Islet precursor cell (in vitro differentiated cells): ENCODE data around the gene MAPKAP1.

ENCODE experiments used
- DNase-seq: peaks from one replicate; pipeline ENCODE4 v3.0.0-alpha.2; 2018

MAPKAP1 gene

GRCh38 chr9:125477089-125477544 is 229.9 kb downstream of the MAPKAP1 start:
- DNase-seq = no peak

DNA sequence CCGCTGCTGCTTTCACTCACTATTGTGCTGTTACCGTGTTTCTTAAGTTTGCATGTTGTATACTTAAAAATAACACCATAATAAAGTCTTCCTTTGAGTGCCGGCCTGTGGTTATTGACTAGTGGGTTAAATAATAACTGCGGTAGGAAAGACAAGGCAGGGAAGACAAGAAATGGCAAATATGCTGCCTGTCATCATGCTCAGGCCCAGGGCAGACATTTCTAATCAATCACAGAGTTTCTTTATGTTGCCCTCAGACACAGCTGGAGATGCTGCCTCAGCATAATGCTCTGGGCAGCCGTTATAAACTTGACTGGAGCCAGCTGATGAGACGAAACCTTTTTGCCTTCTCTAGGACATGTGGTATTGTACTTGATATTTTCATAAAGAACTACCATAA is 230.4 kb downstream of the MAPKAP1 start:
- DNase-seq = no peak

- DNase-seq = no peak
Observed at GRCh38 chr9:125475385-125475784, 231.6 kb downstream of the MAPKAP1 start.

GRCh38 chr9:125472926-125473701 is 233.9 kb downstream of the MAPKAP1 start:
- peak; percentile 95 for DNase-seq

DNA sequence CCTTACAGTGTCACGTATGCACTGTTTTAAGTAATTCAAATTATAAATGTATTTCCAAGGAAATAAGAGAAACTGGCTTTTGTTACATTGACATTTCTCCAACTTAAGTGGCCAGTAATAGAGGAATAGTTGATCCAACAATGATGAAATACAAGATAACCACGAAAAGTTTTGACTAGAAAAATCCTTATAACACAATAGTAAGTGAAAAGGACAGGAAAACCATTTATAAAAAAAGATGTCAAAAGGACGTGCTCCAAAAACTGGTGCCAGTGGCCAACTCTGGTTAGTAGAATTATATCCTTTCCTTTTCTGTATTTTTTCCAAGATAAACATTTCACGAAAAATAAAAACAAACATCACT is 234.5 kb downstream of the MAPKAP1 start:
- no peak for DNase-seq

DNA sequence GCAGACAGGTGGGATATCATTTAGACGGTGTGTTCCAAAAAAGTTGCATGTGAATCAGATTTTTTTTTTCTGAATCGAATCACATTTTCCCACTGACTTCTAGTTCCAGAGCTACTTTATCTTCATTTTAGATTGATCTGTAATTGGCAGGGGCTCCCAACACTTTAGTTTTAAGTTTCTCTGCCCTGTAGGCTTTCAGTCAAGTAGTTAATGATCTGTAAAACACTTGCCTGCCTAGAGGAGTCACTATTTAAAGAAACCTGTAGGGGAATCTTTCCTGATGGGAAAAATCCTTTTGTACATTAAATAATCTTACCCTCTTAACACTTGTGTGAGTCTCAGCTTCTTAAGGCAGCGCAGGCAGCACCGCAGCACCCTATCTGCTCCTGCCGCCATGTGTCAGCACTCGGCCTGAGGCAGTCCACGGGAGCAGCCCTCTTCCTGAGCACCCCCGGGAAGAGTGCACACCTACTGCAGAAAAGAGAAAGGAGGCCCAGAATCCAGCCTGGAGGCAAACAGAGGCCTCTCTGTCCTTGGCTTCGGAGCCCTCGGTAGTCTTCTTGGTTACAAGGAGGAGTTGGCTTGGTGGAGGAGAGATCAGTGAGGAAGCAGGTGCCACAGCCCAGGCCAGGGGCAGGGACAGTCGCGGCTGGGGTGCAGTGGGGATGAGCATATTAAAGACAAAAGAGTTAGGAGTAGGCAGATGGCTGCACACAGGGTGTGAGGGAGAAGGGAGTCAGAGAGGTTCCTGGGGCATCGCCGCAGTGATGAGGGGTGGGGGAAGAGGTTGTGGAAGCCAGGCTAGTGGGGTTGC is 236.0 kb downstream of the MAPKAP1 start:
- no peak for DNase-seq

DNA sequence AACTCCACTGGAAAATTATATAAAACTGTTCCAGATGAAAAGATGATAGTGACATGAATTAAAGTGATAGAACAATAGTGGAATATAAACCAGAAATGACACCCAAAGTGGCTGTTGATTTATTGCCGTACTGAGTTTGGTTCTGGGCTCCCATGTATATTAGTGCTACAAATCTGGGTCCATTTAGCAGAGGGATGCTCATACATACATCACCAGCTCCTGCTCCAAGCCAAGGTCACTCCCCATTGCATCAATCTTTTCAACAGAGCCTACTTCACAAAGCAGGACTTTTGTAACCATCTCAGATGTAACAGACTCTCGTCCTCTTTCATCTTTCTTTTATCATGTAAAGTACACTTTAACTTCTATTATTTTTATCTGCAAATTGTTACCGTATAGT is 236.8 kb downstream of the MAPKAP1 start:
- DNase-seq = no peak

GRCh38 chr9:125468646-125469045 is 238.4 kb downstream of the MAPKAP1 start:
- DNase-seq = no peak

GRCh38 chr9:125467116-125467740 is 239.8 kb downstream of the MAPKAP1 start:
- no peak for DNase-seq

DNA sequence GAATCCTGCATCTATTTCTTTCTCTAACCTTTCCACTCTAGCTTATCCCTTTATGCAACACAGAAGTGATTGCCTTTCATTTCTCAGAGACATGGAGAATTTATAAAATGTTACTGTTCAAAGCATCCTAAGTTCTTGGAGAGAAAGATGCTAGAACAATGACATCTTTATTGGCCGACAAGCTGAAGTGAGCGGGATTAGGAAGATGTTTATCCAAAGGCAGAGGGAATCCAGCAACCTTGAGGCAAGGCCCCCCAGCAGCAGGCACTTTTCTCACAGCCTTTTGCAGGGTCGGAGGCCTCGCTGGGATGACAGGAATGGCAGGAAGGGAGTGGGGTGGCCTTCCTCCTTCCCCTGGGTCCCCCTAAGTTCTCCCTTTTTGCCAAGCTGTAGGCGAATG is 240.6 kb downstream of the MAPKAP1 start:
- DNase-seq = no peak

- no peak for DNase-seq
Observed at GRCh38 chr9:125464591-125465385, 242.2 kb downstream of the MAPKAP1 start.

DNA sequence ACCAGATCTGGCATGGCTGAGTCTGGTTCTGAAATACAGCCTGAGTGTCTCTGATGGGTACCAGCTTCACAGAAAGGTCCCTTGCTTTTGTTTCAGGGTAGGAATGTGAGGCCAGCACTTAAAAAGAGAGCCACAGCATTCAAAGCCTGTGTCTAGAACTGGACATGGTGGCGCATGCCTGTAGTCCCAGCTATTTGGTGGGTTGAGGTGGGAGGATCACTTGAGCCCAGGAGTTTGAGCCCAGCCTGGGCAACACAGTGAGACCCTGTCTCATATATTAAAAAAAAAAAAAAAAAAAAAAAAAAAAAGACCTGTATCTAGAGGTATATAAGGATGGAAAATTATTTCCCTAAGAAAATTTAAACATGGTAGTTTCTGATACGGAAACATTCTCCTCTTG is 243.1 kb downstream of the MAPKAP1 start:
- no peak for DNase-seq

GRCh38 chr9:125462861-125463291 is 244.1 kb downstream of the MAPKAP1 start:
- DNase-seq = no peak

- DNase-seq = no peak
Observed at GRCh38 chr9:125461636-125462190, 245.3 kb downstream of the MAPKAP1 start.

DNA sequence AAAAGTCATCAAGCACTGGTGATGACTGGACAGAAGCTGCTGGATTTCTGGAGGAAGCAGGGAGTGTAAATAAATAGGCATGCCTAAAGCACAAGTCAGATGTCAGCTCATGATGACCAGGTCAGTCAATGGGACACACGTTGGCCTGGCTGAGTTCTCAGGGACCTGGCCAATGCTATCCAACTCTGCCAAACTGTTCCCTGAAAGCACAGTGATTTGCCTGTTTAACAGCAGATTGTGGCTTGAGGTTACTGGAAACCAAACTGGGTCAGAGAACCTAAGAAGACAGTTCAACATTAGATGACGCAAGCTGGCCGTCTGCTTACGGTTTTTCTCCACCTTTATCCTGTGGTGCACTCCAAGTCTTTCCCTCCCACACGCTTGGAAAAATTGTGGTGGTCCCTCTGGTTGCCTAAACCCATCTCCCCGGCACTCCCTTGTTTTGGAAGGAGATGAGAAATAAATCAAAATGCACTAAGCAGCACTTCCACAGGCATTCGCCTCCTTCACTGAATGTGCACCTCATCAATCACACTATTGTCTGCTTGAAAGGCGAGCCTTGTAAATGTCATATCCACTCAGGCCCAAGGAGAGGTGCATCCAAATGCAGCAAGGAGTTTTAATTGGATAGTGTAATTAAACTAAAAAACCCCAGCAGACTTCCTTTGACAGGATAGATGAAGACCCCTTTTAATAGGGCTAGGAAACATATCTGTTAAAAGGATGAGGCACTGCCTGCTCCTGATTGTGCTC is 245.9 kb downstream of the MAPKAP1 start:
- no peak for DNase-seq

DNA sequence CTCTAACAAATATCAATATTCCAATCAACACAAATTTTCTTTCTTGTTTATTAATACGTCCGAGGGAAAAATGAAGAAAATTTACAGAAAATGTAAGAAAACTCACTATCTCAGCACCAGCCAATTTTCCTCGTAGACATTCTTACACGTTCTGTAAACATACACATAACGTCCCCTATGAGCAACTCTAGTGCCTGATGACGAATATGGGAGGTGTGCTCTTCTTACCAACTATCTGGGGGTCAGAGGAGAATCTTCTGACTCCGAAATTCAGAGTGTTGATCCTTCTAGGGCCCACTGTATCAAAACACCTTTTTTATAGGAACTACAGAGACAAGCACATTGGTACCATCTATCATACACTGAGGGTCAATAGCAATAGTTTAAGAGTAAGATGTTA is 246.7 kb downstream of the MAPKAP1 start:
- no peak for DNase-seq

DNA sequence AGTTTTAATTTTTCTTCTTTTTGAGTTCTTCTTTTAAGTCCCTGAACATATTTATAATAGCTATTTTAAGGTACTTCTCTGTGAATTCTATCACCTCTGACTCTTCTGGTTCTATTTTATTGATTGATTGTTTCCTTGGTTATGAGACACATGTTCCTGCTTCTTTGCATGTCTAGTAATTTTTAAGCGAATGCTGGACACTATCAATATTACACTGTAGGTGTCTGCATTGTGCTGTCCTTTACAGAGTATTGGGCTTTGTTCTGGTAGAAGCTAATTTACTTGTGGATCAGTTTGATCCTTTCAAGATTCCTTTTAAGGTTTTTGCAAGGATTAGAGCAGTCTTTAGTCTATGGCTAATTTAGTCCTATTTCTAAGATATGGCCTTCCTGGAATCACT is 249.7 kb downstream of the MAPKAP1 start:
- no peak for DNase-seq

GRCh38 chr9:125455876-125456275 is 251.1 kb downstream of the MAPKAP1 start:
- DNase-seq = no peak

DNA sequence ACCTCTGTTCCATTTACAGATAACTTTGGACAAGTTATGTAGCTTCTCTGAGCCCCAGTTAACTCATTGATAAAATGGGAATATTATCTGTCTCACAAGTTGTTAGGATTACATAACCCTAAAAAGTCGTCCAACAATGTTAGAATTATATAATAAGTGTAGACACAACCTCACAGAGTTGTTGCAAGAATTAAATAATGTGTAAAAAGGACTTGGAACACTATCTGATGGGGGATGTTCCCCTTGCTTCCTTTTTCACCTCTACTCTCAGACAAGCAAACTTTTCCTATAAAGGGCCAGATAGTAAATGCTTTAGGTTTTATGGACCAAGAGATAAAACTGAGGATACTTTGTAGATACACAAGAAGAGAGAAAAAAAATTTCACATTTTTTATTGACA is 251.9 kb downstream of the MAPKAP1 start:
- DNase-seq = no peak

- peak; percentile 40 for DNase-seq
Observed at GRCh38 chr9:125447202-125447802, 259.7 kb downstream of the MAPKAP1 start.

DNA sequence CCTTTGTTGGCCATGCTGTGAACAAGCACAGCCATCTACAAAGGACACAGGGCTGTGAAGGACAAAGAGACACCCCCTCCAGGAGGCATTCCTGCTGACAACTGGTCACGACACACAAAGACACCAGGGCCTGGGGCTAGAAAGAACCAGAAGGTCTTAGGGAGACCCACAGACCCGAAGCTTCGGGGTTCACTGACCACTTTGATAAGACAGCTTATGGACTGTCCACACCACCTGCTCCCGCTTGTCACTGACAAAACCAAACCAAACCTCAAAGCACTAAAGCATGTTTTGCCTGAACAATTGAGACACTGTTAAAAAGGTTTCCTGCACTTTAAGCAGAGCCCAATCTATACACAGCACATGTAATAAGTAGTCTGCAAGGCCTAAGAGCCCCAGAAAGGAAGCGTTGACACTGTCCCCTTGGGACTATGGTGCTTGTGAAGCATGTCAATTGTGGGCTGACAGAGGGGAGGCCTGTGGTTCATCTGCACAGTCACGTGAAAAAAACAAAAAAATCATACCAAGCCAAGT is 260.4 kb downstream of the MAPKAP1 start:
- no peak for DNase-seq
